Glutamatergic neuron (in vitro differentiated cells): Measurements from ENCODE around the gene MTERF2. TPM values are rescaled to one million over a fixed set of nuclear protein-coding genes. Genes with fewer than 3 reads are reported as not detected.

Source experiments
- DNase-seq: peaks from one replicate; pipeline ENCODE4 v3.0.0; 2022
- H3K27ac Mint-ChIP-seq: one replicate; pipeline ENCODE4 v1.8.0; 2020; ENCODE audit warnings: mild to moderate bottlenecking, mixed read lengths, inconsistent platforms; ENCODE audit not compliant: unreplicated experiment
- H3K27me3 Mint-ChIP-seq: one replicate; pipeline ENCODE4 v1.8.0; 2020; ENCODE audit warnings: mild to moderate bottlenecking, moderate library complexity, mixed read lengths, inconsistent platforms; ENCODE audit not compliant: unreplicated experiment
- H3K36me3 Mint-ChIP-seq: one replicate; pipeline ENCODE4 v1.8.0; 2020; ENCODE audit warnings: mild to moderate bottlenecking, mixed read lengths, inconsistent platforms; ENCODE audit not compliant: unreplicated experiment
- H3K4me1 Mint-ChIP-seq: one replicate; pipeline ENCODE4 v1.8.0; 2020; ENCODE audit warnings: mild to moderate bottlenecking, low read depth, mixed read lengths, inconsistent platforms; ENCODE audit not compliant: unreplicated experiment
- H3K4me3 Mint-ChIP-seq: one replicate; pipeline ENCODE4 v1.8.0; 2020; ENCODE audit warnings: mild to moderate bottlenecking, mixed read lengths, inconsistent platforms; ENCODE audit not compliant: unreplicated experiment
- H3K9me3 Mint-ChIP-seq: one replicate; pipeline ENCODE4 v1.8.0; 2020; ENCODE audit warnings: mild to moderate bottlenecking, moderate library complexity, mixed read lengths, inconsistent platforms; ENCODE audit not compliant: unreplicated experiment
- total RNA-seq: library from RNA; stranded (reverse); fragmentation: NEBNext Ultra II Directional; extraction: Animal tissue kit (Norgen Biotek cat#: 25700); gene quantifications from one replicate; pipeline ENCODE4 v1.2.1, GENCODE V29; 2021; ENCODE audit not compliant: unreplicated experiment
- TF ChIP-seq, protein P1 (sequence below): fragments of 200-600 bp; sonication (generic); IDR thresholded peaks from one replicate; pipeline ENCODE4 v1.5.0; 2021; ENCODE audit not compliant: partially characterized antibody, unreplicated experiment

MTERF2 gene
- total RNA-seq, 1 donor from 2014 or later = 13.2 TPM

DNA sequence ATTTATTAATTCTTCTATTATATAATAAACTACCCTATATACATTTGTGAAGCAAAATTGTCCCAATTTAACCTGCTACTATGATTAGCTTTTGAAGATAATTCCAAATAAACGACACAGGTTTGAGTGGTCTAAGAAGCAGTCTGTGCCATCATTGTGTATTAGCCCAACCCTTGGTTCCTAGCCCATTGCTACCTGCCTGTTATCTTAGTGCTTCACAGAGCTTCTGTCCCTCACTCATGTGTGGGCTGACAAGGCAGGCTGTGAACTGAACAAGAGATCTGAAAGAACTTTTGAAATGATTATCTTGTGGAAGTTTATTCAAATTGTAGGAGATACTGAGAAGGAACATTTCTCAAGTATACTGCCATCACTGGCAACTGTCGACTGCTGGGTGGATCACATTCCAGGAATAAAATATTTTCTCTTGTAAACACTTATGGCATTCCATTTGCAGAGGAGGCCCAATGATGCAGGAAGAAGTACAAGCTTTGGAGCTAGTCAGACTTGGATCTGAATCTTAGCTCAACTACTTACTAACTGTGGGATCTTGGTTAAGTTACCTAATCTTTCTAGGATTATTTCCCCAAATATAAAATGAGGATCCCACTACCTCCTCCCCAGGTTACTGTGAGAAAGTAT is 7.8 kb upstream of the MTERF2 start:
- no peaks in the 10 kb centered on the region for H3K9me3 Mint-ChIP-seq
- peaks cover 6% of the 10 kb centered on the region for H3K36me3 Mint-ChIP-seq
- TF ChIP-seq, protein P1, sequence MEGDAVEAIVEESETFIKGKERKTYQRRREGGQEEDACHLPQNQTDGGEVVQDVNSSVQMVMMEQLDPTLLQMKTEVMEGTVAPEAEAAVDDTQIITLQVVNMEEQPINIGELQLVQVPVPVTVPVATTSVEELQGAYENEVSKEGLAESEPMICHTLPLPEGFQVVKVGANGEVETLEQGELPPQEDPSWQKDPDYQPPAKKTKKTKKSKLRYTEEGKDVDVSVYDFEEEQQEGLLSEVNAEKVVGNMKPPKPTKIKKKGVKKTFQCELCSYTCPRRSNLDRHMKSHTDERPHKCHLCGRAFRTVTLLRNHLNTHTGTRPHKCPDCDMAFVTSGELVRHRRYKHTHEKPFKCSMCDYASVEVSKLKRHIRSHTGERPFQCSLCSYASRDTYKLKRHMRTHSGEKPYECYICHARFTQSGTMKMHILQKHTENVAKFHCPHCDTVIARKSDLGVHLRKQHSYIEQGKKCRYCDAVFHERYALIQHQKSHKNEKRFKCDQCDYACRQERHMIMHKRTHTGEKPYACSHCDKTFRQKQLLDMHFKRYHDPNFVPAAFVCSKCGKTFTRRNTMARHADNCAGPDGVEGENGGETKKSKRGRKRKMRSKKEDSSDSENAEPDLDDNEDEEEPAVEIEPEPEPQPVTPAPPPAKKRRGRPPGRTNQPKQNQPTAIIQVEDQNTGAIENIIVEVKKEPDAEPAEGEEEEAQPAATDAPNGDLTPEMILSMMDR = no peak
- H3K27ac Mint-ChIP-seq = no peak overlapping the region
- H3K27me3 Mint-ChIP-seq = no peaks in the 10 kb centered on the region
- no peak overlapping the region for H3K4me3 Mint-ChIP-seq
- no peaks in the 10 kb centered on the region for H3K4me1 Mint-ChIP-seq
- no peak for DNase-seq

DNA sequence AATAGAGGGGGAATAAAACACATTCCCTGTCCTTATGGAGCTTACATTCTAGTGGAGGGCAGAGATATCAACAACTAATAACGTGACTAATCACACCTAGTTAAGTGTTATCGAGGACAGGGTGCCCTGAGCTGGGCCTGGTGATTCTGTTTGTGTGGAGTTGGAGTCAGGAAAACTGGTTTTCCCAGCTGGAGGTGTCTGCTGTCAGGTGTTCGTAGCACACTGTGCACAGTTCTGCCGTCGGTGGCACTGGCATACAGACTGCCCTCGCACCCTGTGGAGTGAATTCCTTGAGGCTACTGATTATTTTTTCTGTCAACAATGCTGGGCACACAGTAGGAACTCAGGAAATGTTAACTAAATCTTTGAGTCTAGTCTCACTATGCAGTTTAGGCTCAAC is 900 bp upstream of the MTERF2 start:
- H3K4me1 Mint-ChIP-seq = peaks cover 4% of the 10 kb centered on the region
- no peak for DNase-seq
- H3K27me3 Mint-ChIP-seq = peaks cover 4% of the 10 kb centered on the region
- TF ChIP-seq, protein P1 = no peak
- H3K27ac Mint-ChIP-seq = no peak overlapping the region
- H3K9me3 Mint-ChIP-seq = no peaks in the 10 kb centered on the region
- H3K4me3 Mint-ChIP-seq = no peak overlapping the region
- H3K36me3 Mint-ChIP-seq = peaks cover 7% of the 10 kb centered on the region

DNA sequence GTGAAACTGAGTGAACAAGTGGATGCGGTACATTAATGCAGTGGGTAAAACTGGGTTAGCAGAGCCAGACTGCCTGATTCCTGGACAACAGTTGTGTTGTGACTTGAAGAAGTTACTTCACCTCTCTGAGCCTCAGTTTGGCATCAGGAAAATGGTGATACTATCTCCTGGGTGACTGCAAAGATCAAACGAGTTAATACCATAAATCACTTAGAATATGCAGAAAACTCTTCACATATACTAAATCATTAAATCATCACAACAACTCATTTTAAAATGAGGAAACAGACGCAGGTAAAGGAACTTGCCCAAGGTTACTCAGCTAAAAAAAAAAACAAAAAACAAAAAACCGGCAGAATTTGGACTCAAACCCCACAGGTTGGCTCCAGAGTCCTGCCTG is 811 bp downstream of the MTERF2 start:
- H3K27me3 Mint-ChIP-seq = peaks cover 4% of the 10 kb centered on the region
- peak overlapping the region; percentile 93 for H3K4me3 Mint-ChIP-seq
- peaks cover 7% of the 10 kb centered on the region for H3K36me3 Mint-ChIP-seq
- no peak overlapping the region for H3K27ac Mint-ChIP-seq
- H3K9me3 Mint-ChIP-seq = no peaks in the 10 kb centered on the region
- DNase-seq = no peak
- TF ChIP-seq, protein P1 = no peak
- H3K4me1 Mint-ChIP-seq = peaks cover 4% of the 10 kb centered on the region

DNA sequence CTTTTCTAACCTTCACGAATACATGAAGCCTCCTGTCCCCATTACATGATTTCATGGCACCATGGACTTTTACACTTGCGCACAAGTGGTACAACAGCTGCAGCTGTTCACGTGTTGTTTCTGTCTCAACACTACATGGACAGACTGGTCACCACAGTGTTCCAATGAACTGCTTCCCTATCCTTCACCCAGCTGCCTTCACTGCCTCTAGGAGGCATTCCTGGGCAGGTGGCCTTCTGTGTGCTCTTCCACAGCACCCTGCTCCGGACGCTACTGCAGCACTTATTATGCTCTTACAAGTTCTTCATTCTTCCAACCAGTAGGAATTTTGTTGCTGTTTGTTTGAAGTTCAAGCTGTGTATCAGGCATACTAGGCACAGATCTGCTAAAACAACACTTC is 1.5 kb downstream of the MTERF2 start:
- Mint-ChIP-seq H3K4me3 (peak overlapping the region; percentile 93), H3K27ac (no peak overlapping the region), H3K9me3 (no peaks in the 10 kb centered on the region), H3K4me1 (peaks cover 4% of the 10 kb centered on the region), H3K36me3 (peaks cover 7% of the 10 kb centered on the region), H3K27me3 (peaks cover 4% of the 10 kb centered on the region)
- TF ChIP-seq, protein P1 = no peak
- no peak for DNase-seq

DNA sequence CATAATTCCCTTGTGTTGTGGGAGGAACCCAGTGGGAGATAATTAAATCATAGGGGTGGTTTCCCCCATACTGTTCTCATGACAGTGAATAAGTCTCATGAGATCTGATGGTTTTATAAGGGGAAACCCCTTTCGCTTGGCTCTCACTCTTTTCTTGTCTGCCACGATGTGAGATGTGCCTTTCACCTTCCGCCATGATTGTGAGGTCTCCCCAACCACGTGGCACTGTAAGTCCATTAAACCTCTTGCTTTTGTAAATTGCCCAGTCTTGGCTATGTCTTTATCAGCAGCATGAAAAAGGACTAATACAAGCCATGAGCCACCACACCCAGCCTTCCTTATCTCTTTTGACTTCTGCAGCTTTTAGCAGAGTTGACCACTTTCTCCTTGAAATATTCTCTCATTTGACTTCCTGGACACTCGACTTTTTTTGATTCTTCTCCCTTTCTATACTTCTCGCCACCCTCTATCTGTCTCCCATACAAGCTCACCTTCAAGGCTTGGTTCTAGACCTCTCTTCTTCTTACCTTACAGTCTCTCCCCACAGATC is 2.3 kb downstream of the MTERF2 start:
- no peak overlapping the region for H3K4me3 Mint-ChIP-seq
- H3K36me3 Mint-ChIP-seq = peaks cover 7% of the 10 kb centered on the region
- H3K27me3 Mint-ChIP-seq = peaks cover 4% of the 10 kb centered on the region

More for the DNA sequence above, 2.3 kb downstream of the MTERF2 start:
- TF ChIP-seq, protein P1 = no peak
- H3K27ac Mint-ChIP-seq = no peak overlapping the region
- DNase-seq = no peak
- peaks cover 4% of the 10 kb centered on the region for H3K4me1 Mint-ChIP-seq
- no peaks in the 10 kb centered on the region for H3K9me3 Mint-ChIP-seq
